ENCODE measurements around the gene TNXB.
"Not testable (repeated sequence)": the region's sequence is repeated elsewhere in the genome, so short reads cannot be mapped to it uniquely, and the experiment has no call there.

Gene TNXB

DNA sequence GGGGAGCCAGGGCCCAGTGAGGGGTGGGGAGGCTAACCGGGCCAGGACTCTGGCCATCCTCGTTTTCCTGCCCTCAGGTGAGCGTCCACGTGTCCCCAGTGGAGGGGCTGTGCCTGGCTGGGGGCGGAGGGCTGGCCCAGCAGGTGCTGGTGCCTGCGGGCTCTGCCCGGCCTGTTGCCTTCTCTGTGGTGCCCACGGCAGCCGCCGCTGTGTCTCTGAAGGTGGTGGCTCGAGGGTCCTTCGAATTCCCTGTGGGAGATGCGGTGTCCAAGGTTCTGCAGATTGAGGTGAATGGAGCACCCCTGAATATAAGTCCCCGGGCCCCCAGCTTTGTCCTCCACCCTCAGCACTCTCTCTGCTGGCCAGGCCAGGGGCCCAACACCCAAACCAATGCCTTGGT is 114.7 kb downstream of the TNXB start:
- not testable (repeated sequence) for DNase-seq

All from NCI-H1105 treated with DMSO at 0.1 percent for 48 hours (cell line).